Measurements from ENCODE around the gene IGSF8. TPM values are rescaled to one million over a fixed set of nuclear protein-coding genes. Genes with fewer than 3 reads are reported as not detected.

IGSF8 gene
- total and polyA plus RNA-seq, 2 of the 8 experiments (the other 6 are each of a cell fraction or from before 2014, with no cell fraction given) = 69.6 to 132 TPM

DNA sequence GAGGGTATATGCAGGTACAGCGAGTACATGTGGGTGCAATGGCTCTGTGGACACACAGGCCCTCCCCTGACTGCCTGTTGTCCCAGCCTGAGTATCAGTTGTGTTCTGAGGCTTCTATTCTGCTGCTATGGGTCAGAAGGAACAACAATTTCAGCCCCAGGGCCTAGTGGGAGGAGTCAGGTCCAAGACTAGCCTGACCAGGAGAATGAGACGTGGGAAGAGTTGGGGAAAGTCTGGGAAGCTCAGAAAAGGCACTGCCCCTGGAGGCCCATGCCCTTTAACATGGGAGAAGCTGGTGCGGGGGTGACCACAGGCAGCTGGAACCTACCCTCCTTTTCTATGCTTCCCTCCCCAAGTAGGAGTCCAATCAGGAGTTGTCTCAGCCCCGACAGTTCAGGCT lies 7.7 kb downstream of the IGSF8 start:
- Histone ChIP-seq H2BK120ac (replicated peaks; ENCODE audit: low read depth, low read length) (no peak overlapping the region), H2BK20ac (ENCODE audit: low read length) (no peak overlapping the region), H2AK5ac (ENCODE audit: low read depth, low read length) (no peak overlapping the region), H3K4me1 (replicated peaks in 1 of 4; ENCODE audit: control insufficient read depth in 3 of 4, insufficient read depth in 4 of 4, low read length in 3 of 4) (peaks cover 8 to 11% (median 10%) of the 10 kb centered on the region in 4 experiments), H3K4ac (replicated peaks; ENCODE audit: insufficient read length, low read depth, low read length) (no peak overlapping the region), H3K18ac (ENCODE audit: extremely low read depth, low read length) (no peak overlapping the region), H3K9me3 (ENCODE audit: insufficient read depth in 2 of 2, low read depth in 1 of 2, low read length in 1 of 2) (no peaks in the 10 kb centered on the region), H3K27ac (ENCODE audit: low read depth, low read length) (no peak overlapping the region), H4K91ac (replicated peaks; ENCODE audit: insufficient read length, low read length) (no peak overlapping the region), H3K23ac (ENCODE audit: insufficient read length) (no peak overlapping the region), H4K20me1 (replicated peaks in 1 of 2; ENCODE audit: control insufficient read depth in 1 of 2, insufficient read depth in 2 of 2, low read length in 2 of 2) (peaks cover 0 to 4% of the 10 kb centered on the region in 2 experiments), H3K56ac (replicated peaks; ENCODE audit: insufficient read length, low read depth, low read length) (no peak overlapping the region), H3K79me2 (ENCODE audit: control insufficient read depth in 1 of 2, insufficient read depth in 2 of 2, low read length in 2 of 2) (peaks cover 0 to 17% of the 10 kb centered on the region in 2 experiments; a peak in 2 of 4 replicates), H3K9ac (replicated peaks in 1 of 4; ENCODE audit: extremely low read depth in 1 of 4, low read depth in 3 of 4, low read length in 3 of 4) (no peak overlapping the region), H2BK12ac (ENCODE audit: low read depth, low read length) (no peak overlapping the region), H2BK5ac (ENCODE audit: low read depth, low read length) (no peak overlapping the region), H4K8ac (ENCODE audit: extremely low read depth, insufficient read depth, low read length) (no peak overlapping the region), H2BK15ac (ENCODE audit: low read length) (no peak overlapping the region), H3K4me2 (ENCODE audit: insufficient read depth in 1 of 2, low read depth in 2 of 2, low read length in 2 of 2) (no peak overlapping the region), H3K23me2 (ENCODE audit: low read depth, low read length) (0 out of 2 replicates have a peak, but pooled peaks cover 2% of the 10 kb centered on the region), H4K5ac (ENCODE audit: insufficient read length, low read depth, low read length) (no peak overlapping the region), H3K27me3 (replicated peaks in 1 of 4; ENCODE audit: control insufficient read depth in 3 of 4, extremely low read depth in 1 of 4, insufficient read depth in 3 of 4, low read length in 3 of 4) (no peaks in the 10 kb centered on the region; a peak in 1 of 7 replicates), H3K36me3 (ENCODE audit: control insufficient read depth in 2 of 4, insufficient read depth in 4 of 4, low read length in 3 of 4) (peaks cover 10 to 35% (median 22%) of the 10 kb centered on the region in 4 experiments), H3K79me1 (ENCODE audit: low read depth, low read length) (peaks cover 7% of the 10 kb centered on the region; the same call in 1 of the 2 replicates), H3K14ac (ENCODE audit: insufficient read length) (no peak overlapping the region), H3K4me3 (ENCODE audit: extremely low read depth in 1 of 4, insufficient read depth in 2 of 4, low read depth in 3 of 4, low read length in 4 of 4) (no peak overlapping the region), H2AFZ (ENCODE audit: low read length) (no peak overlapping the region)
- DNase-seq (ENCODE audit: low read depth in 1 of 2, low spot score in 2 of 2) (no peak), FAIRE-seq (no peak)
- POLR2A ChIA-PET (ENCODE audit: partially characterized antibody) = interaction anchor here (1.7 kb wide), 1 partner anchor 25 kb away, joined by 7 read pairs; the partner anchor contains the start of gene ATP1A2
- WGBS, 2 experiments (ENCODE audit: extremely low coverage in 1 of 2, insufficient coverage in 1 of 2, insufficient read length in 1 of 2, insufficient replicate concordance in 2 of 2, low coverage in 1 of 2, low lambda C conversion rate in 2 of 2, missing lambda C conversion rate in 1 of 2) = 87% methylated on average over 4 of the region's 4 CpGs; no CpG with 5 or more reads in 1 of the 2 experiments
- TF ChIP-seq TAF1 (IDR thresholded peaks at IDR 0.05; ENCODE audit: low read depth, low read length) (no peak), SP2 (IDR thresholded peaks at IDR 0.05; ENCODE audit: low read length) (no peak), KDM4A (IDR thresholded peaks at IDR 0.05; ENCODE audit: low read depth, low read length, severe bottlenecking) (no peak), GTF2F1 (IDR thresholded peaks at IDR 0.05; ENCODE audit: borderline replicate concordance, low read depth, low read length) (no peak), ZNF274 (IDR thresholded peaks at IDR 0.05; ENCODE audit: borderline replicate concordance, extremely low read depth, low read length) (no peak)
- CTCF ChIA-PET (ENCODE audit: partially characterized antibody) = interaction anchor here (1.6 to 50.1 kb wide), 4 partner anchors 12 to 33 kb away, joined by 4 to 1874 read pairs (median 22); partner anchors contain the start of gene KCNJ10

All from H1 (cell line).